Right hindlimb (tissue), 1 donor: ENCODE measurements around the gene GDPD3.
"Not testable (repeated sequence)": the region's sequence is repeated elsewhere in the genome, so short reads cannot be mapped to it uniquely, and the experiment has no call there.

Source experiments
- DNase-seq: peaks from one replicate; pipeline ENCODE4 v3.0.0-alpha.2; 2018

GDPD3 gene

DNA sequence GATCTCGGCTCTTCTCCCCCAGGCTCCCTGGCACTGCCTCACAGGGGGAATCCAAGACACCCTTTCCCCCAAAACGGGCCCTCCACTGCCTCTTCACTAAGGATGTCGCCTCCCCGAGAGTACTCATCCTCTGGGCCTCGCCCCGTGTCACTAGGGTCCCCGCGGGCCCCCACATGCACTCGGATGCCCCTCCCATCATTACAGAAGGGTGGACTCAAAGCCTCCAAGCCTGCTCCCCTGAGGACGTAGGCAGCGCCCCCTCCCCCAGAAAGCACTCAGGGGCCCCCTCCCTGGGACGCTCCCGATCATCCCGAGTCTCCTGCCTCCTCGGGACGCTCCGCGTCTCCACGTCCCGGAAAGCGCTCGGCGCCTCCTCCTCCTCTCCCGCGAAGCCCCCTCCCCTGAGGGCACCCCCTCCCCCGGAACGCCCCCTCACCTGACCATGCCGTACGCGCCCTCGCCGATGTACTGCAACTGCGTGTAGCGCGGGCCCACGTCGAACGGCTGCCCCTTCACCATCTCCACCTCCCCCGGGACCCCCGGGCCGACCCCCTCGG lies 9.3 kb upstream of the GDPD3 start:
- no peak for DNase-seq

- DNase-seq, result peak; percentile 72
These were observed 8.6 kb upstream of the GDPD3 start for GRCh38 chr16:30121741-30122571.

DNA sequence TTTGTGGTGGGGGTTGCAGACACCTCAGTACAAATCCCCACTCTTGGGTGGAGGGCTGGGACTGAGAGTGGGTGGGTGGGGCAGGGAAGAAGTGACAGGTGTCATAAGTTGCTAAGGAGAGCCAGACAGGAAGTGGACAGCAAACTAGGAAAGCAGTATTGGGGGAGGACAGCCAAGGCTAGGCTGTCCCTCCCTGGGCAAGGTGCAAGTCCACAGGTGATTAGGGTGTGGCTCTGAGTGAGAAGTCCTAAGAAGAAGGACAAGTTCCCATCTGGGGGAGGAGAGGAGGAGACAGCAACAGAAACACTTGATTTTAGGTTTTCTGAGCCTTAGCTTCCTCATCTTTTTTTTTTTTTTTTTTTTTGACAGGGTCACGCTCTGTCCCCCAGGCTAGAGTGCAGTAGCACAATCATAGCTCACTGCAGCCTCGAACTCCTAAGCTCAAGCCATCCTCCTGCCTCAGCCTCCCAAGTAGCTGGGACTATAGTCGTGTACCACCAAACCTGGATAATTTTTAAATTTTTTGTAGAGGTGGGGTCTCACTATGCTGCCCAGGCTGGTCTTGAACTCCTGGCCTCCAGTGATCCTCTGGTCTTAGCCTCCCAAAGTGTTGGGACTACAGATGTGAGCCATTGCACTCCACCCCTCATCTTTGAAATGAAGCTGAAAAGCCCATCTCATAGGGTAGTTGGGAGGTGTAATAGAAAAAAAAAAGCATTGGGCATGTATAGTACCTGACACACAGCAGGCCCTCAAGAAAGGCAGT lies 7.2 kb upstream of the GDPD3 start:
- no peak for DNase-seq

- DNase-seq, result no peak
These were observed 6.1 kb upstream of the GDPD3 start for GRCh38 chr16:30119428-30119827.

GRCh38 chr16:30117768-30118167 lies 4.4 kb upstream of the GDPD3 start:
- DNase-seq, result no peak

GRCh38 chr16:30116291-30117207 lies 3.2 kb upstream of the GDPD3 start:
- DNase-seq, result no peak

DNA sequence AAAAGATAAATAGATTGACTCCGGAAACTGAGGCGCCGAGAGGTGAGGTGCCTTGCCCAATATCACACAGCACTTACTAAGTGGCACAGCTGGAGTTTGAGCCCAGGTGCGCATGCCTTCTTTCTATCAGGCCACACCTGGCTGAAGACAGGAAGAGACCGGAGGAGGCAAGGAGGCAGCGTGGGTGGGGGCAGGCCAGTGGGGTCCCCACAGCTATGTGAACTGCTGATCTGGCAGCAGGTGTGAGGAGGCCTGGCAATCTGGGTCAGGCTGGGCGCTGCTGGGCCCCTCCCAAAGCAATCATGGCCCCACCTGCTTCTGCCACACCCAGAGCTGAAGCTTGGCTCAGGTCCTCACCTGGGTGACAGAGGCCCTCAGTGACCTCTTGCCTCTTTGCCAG lies 1.9 kb upstream of the GDPD3 start:
- DNase-seq, result no peak

- not testable (repeated sequence) for DNase-seq
These were observed 1.5 kb upstream of the GDPD3 start for GRCh38 chr16:30114833-30115232.

DNA sequence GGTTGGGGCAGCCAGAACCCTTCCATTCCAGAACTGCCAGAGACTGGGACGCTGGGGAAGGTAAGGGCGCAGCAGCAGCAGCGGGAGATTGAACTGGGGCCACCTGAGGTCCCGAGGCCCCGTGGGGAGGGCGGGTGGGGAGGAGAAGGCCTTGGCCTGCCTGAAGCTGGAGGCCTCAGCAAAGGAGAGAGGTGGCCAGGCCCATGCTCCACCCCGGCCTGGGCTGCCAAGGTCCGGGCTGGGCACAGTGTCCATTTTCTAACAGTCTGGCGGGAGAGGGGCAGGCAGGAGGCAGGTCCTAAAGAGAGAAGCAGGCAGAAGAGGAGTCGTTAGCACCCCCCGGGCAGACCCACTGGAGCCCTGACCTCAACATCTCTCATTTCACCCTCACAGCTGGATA lies 1.1 kb upstream of the GDPD3 start:
- no peak for DNase-seq

DNA sequence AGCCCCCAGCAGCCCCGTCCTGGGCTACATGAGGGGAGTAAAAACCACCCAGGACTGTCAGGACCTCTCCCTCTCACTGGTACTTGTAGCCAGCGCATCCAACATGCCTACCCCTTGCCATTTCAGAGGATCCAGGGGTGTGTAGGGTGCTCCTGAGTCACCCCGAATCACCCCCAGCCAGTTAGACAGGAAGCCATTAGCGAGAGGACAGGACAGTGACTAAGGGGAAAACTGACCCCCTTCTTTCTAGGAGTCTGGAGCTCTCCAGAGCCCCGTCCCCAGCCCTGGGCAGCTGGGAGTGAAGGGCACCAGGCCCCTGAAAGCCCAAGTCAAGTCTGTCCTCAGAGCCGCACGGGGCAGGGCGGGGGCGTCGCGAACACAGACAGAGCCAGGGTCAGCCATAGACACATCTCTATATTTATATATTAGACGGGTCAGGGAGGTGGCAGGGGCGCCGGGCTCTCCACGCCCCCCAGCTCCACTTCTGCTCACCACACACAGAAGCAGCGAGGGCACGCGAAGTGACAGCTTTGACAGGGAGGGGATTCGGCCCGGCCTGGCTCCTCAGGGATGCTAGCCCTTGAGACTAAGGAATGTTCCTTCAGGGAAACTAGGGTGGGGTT lies 485 bp upstream of the GDPD3 start:
- DNase-seq, result no peak

DNA sequence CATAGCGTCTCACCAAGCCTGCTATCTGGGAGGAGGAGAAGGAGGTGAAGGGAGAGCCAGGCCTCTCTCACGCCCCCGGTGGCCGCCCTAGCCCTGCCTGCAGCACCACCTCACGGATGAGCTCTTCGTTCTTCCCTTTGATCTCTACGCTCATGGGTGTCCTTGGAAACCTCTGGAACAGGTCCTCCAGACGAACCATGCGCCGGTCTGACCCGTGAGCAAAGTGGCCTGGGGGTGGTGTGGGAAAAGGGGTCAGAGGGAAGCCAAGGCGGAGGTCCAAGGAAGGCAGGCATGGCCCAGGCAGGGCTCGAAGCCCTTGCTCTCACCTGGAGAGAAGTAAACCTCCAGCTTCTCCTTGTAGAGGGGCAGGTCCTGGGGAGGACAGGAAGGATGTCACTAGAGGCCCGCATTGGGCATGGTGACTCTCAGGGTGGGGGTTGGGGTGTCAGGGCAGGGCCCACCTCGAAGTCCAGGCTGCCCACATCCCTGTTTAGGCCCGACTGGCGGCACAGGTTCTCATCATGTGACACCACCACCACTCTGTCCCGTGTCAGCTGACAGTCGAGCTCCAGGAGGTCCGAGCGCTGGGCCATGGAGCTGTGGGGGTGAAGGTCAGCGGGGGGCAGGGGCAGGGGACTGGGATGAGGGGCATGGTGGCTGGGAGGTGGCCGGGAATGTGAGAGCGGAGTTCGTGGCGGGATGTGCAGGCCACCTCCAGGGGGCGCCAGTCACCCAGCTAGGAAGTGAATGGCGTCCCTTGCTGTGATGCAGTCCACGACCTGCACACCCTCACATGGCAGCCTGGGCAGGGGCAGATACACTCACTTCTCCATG lies 923 bp downstream of the GDPD3 start:
- peak; percentile 44 for DNase-seq

- no peak for DNase-seq
These were observed 2.7 kb downstream of the GDPD3 start for GRCh38 chr16:30110661-30111060.

DNA sequence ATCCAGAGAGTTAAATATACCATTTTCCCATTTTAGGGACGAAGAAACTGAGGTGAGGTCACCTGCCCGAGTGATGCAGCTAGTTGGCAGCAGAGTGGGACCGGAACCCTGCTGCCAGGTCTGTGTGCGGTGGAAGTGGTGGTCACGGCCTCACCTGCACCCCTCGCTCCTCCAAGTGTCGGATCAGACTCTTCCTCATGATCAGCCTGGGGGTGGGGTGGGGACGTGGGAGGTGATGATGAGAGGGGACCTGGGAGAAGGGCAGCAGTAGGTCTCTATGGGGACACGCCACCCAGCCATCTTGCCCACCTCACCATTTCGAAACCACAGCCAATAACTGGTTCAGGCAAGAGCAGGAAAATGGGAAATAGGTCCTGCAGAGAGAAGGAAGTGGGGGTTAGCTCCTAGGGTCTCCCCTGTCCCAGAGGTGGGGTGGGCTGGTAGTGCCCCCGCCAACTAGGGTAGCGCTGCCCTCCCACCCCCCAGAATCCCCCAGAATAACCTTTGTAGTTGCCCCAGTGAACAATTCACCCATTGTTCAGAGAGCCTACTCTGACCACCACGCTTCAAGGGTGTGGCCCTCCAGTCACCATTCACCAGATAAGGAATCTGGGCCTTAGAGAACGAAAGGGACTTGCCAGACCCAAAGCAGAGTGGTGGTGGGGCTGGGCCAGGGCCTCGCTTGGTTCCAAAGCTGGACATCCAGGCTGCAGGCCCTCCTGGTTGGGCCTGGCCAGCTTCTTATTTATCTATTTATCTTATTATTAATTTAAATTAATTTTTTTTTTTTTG lies 5.1 kb downstream of the GDPD3 start:
- no peak for DNase-seq

- DNase-seq, result no peak
These were observed 8.8 kb downstream of the GDPD3 start for GRCh38 chr16:30104492-30104891.

DNA sequence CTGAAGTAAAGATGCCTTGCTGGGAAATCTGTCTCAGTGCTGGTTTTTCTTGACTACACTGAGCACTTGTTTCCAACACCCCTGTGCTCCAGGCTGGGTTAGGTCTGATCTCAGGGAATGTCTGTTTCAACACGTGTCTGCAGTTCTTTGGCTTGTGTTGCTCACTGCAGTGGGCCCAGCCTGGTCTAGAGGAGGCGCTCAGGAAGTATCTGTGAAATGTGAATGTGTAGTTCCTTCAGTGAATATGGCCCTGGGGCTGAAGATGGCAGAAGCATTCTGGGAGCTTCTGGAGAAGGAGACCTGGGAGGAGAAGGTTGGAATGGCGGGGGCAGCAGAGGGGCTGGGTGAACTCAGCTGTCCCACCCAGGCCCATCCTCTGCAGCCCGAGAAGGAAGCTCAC lies 9.2 kb downstream of the GDPD3 start:
- no peak for DNase-seq

DNA sequence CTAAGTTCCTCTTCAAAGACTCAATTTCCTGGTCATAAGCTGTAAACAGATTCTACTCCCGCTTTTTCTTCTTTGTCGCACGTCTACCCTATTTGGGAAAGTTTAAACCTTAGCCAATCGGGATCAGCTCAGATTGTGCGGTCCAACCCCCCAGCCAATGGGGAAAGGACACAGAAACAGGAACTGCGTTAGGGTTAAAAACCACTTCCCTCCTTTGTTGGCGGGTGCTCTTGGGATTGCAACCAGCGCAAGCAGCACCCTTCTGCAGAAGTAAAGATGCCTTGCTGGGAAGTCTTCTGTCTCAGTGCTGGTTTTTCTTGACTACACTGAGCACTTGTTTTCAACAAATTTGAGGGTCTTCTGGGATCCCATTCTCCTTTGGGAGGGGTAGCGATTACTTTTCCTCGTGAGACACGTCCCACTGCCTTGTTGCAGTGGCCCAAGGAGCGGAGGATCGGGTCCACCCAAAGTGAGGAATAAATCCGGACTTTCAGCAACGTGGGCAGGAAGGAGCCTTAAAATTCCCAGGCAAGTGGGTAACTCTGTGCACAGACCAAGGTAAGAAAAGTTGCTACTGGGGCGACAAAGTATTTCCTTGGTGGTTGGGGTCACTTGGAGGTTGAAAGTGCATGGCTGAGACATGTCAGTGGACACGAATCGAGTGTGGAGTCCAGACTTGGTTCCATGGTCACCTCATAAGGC lies 16.3 kb downstream of the GDPD3 start:
- DNase-seq, result no peak

- DNase-seq, result peak; percentile 95
These were observed 17.1 kb downstream of the GDPD3 start, which contains the start of gene YPEL3 for GRCh38 chr16:30096105-30096861. Gene YPEL3 (minus strand): TSS chr16:30096213. CDS start chr16:30095482, 731 bp downstream.

DNA sequence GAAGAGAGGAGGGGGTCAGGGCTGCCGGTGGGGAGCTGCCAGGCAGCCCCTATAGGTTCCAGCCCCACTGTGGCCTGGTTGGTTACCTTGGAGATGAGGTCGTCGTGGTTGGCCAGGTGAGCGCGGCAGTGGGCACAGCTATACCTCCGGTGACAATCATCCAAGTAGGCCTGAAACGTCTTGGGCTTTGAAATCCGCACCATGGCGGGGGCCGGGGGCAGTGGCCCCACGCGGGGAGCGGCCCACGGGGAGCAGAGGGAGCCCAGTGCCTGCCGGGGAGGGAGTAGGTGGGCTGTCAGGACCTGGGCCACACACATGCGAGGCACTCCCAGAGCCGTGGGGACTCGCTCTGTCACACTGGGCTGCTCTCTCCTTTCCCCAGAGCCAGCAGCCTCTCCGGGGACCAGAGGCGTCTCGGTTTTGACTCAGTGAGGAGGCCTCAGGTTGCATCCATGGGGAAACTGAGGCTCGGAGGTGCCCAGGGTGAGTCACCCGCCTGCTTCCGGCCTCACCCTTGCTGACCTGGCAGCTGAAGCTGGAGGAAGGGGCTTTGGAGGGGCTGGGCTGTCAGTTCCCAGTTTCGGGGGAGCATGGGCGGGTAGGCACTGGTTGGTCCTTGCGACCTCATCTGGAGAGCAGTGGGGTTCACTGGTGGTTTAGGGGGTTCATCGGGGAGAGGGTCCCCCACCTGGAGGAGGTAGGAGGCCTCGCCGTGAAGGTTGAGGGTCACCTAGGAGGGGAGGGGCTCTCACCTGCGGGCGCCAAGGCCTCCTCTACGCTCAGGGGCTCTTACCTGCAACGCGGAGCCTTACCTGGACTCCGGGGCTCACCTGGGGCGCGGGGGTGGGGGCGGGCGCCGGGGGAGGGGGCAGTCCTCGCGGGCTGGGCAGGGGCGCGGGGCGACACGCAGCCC lies 17.9 kb downstream of the GDPD3 start:
- DNase-seq, result no peak
